LoVo (cell line): ENCODE results near the gene FOLR1.

Source experiments
- DNase-seq: peaks from one replicate; pipeline ENCODE4 v3.0.0-alpha.2; 2016; ENCODE audit warnings: low spot score

The FOLR1 gene

GRCh38 chr11:72223615-72224563 lies 31.9 kb downstream of the FOLR1 start:
- DNase-seq: peak; percentile 72

GRCh38 chr11:72224564-72225410 lies 32.8 kb downstream of the FOLR1 start, which contains the start of gene INPPL1:
TSS of gene INPPL1 (plus strand) at chr11:72224767. CDS start at chr11:72224985, 218 bp downstream.
- no peak for DNase-seq

GRCh38 chr11:72225411-72225951 lies 33.5 kb downstream of the FOLR1 start:
- no peak for DNase-seq

DNA sequence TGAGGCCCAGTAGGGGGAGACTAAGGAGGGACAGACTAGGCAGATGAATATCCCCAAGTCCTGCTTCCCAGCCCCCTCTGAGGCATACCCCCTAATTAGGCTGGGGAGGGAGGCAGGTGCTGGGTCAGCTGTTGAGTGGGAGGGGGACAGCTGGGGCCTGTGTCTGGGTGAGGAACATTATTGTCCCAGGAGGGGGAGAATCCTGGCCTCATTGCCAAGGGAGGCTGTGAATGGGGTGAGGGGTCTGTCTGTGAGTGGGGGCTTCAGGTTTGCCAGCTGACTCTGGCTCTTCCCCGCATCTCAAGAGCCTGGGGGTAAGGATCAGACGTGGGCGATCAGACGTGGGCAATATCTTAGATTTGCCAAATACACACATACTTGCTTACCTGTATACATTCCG lies 34.8 kb downstream of the FOLR1 start:
- no peak for DNase-seq

GRCh38 chr11:72227316-72228228 lies 35.6 kb downstream of the FOLR1 start:
- DNase-seq: no peak

DNA sequence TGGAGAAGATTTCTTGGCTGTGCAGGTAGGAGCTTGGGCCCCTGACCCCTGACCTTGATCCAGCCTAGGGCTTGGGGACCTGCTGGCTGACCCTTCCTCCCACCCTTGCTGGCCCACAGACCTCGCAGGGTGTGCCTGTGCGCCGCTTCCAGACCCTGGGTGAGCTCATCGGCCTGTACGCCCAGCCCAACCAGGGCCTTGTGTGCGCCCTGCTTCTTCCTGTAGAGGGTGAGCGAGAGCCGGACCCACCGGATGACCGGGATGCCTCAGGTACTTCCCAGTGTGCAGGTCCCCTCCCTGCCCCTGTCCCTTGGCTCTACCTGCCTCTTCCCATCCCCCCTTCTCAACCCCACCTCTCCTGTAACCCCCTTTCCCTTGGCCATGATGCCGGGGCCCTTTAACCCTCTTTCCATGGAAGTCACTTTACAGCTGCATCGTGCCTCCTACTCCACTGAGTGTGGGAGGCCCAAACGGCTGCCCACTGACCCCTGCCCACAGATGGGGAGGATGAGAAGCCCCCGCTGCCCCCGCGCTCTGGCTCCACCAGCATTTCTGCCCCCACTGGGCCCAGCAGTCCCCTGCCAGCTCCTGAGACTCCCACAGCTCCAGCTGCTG lies 36.4 kb downstream of the FOLR1 start:
- no peak for DNase-seq

GRCh38 chr11:72228844-72229231 lies 36.9 kb downstream of the FOLR1 start:
- no peak for DNase-seq

DNA sequence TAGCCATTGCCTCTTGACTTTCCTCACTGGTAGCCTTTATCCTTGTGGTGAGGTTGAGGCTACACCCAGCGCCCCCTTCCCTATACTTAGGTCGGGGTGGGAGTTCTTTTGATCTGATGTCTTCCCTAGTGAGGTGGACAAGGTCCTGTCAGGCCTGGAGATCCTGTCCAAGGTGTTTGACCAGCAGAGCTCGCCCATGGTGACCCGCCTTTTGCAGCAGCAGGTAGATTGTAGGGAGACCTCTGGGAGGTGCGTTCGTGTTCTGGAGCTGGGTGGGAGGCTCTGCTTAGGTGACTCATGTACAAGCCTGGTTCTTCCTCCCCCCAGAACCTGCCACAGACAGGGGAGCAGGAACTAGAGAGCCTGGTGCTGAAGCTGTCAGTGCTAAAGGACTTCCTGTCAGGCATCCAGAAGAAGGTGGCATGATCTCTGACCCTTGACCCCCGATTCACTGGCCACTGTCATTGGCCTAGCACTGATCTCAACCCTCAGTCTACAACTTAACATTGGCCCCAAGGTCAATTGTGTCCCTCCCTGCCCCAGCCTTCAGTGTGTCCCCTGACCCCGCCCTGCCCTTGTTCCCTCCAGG lies 37.5 kb downstream of the FOLR1 start:
- no peak for DNase-seq

GRCh38 chr11:72229925-72230763 lies 38.2 kb downstream of the FOLR1 start:
- no peak for DNase-seq

DNA sequence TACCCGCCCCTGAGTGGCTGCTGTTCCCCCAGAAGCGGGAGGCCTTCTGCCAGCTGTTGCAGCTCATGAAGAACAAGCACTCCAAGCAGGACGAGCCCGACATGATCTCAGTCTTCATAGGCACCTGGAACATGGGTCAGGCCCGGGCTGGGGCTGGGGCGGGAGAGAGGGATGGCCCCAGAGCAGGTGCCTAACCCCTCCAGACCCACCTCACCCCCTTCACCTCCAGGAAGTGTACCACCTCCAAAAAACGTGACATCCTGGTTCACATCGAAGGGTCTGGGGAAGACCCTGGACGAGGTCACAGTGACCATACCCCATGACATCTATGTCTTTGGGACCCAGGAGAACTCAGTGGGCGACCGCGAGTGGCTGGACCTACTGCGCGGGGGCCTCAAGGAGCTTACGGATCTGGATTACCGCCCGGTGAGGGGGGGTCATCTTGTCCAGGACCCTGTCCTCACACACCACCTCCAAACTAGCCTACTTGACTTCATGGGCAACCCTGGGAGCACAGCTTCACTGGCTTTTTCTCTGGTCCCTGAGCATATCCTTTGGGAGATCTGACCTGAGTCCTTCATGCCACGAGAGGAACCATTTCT lies 38.9 kb downstream of the FOLR1 start:
- DNase-seq: no peak

- DNase-seq: no peak
Observed at GRCh38 chr11:72231396-72232259, 39.7 kb downstream of the FOLR1 start.

- no peak for DNase-seq
Observed at GRCh38 chr11:72232260-72233055, 40.5 kb downstream of the FOLR1 start.

DNA sequence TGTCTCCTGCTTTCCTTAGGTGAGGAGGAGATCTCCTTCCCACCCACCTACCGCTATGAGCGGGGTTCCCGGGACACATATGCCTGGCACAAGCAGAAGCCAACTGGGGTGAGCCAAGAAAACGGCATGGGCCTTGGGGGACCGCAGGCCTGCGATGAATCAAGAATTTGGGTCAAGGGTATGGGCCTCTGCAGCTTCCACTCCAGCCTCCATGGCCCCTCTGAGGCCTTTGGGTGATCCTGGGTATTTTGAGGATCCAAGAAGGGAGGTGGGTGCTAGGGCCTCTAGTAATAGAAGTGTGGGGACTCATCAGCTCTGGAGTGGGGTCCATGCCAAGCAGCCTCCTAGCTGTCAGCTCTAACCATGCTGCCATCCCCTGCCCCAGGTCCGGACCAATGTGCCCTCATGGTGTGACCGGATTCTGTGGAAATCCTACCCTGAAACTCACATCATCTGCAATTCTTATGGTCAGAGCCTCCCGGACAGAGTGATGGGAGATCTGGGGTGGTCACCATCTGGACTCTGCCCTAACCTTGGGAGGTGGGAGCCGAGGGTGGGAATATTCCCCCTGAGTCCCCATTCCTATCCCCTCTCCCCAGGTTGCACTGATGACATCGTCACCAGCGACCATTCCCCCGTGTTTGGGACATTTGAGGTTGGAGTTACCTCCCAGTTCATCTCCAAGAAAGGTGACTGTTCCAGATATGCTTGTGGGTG lies 41.3 kb downstream of the FOLR1 start:
- DNase-seq: no peak

DNA sequence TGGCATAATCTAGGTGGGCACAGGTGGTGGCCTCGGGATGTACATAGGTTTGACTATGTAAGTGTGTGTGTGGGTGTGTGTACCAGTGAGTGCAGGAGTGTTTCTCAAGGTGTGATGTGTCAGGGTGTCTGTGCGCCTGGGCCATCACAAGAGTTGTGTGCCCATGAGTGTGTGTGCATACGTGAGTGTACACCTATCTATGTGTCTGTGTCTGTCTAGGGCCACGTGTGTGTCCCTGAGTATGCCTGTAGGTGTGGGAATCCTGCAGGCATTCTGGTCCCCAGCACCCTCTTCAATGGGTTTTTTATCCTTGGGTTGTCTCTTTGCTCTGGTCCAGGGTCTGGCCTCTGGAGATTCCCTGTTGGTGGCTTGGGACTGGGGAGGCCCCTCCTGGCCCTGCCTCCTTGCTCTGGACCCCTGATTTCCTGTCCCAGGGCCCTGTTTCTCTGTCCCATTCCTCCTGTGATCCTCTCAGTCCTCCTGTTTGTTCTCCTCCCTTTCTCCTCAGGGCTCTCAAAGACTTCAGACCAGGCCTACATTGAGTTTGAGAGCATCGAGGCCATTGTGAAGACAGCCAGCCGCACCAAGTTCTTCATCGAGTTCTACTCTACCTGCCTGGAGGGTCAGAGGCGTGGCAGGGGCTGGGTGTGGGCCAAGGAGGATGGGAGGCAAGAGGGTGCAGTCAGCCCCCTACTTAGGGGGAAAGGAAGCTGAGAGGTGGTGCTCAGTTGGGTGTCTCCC lies 42.0 kb downstream of the FOLR1 start:
- no peak for DNase-seq

GRCh38 chr11:72234514-72234830 lies 42.5 kb downstream of the FOLR1 start:
- no peak for DNase-seq

GRCh38 chr11:72234920-72235319 lies 43.0 kb downstream of the FOLR1 start:
- no peak for DNase-seq
